ENCODE measurements around the gene AFF3.
A peak's percentile ranks its signal among the peaks of the same experiment; 100 is the strongest.
"Not testable (repeated sequence)": the region's sequence is repeated elsewhere in the genome, so short reads cannot be mapped to it uniquely, and the experiment has no call there.

Gene AFF3

DNA sequence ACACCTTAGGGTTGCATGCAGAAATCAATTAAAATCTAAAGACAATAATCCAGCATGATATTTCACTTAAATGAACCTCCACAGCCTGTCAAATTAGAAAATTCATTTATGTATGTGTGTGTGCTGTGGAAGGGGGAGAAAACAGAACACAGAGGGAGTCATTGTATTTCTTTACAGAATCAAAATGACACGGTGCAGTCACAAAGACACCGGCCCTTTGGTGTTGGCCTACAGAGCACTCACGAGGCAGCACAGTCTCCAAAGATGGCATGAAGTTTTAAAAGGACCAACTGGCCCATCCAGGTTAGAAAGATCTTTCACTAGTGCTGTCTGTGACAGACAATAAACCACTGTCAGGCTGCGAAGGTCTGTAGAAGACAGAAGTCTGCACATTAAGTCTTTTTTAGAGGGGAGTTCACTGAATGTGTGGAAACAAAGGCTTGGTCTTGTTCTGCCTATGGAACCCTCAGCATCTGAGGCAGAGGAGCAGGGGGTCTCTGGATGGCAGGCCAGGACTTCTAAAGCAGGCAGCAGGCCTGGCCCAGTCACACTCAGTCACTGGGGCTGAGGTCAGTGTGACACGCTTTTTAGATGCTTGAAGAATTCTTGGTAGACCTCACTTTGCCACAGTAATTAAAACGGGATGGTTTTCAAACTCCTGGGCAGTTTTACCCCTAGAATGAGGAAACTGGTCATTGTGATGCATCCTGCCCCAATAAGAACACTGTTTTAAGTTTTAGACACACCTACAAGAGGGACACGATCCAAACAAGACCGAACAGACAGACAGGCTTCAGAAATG lies 184.9 kb downstream of the AFF3 start:
- no peak for DNase-seq

DNA sequence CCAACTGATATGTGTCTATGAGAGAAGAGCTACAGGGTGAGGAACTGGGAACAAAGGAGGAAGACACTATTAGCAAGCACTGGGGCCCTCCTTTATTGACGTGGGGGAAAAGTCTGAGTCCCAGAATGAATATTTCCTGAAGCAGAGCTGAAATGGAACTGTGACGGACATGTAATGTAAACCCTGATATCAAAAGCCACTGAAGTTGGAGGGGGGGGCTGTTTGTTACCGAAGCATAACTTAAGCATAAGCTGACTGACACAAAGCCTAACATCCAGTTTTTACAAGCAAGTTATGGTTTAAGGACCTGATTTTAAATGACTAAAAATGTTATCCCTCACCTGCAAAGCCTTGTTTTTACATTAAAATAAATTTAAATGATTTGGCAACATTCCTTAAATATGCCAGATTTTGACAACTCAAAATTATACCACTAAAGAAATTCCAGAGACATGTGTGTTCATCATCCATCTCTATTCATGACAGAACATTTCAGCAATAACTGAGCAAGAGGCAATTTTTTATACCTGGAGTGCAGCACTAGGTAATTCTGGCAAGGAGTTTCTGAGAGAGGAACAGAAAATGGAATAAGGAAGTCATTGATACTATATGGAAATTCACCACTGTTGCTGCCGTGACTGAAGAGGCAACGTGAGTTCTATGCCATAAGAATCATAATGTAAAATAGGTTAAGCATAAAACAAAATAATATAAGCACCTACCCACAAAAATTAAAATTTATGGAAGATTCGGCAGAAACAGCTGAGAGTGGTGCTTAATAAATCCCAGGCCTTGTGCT lies 186.0 kb downstream of the AFF3 start:
- DNase-seq: peak; percentile 22 to 41 (median 26)

DNA sequence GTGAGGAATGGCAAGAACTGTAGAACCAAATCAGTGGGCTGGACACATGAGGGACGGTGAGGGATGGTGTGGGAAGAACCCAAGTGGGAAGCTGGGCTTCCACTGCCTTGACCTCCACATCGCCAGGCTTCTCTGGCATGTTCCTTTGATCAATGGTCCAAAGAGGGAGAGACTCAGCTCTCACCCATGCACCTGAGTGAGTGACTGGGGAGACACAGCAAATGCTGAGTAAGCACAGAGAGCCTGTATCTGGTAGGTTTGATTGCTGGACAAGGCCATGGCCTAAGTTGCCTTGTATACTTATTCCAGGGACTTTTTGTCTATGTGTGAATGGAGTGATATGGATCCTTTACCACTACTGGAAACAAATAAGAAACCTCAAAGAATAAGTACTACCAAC lies 188.6 kb downstream of the AFF3 start:
- DNase-seq: no peak

DNA sequence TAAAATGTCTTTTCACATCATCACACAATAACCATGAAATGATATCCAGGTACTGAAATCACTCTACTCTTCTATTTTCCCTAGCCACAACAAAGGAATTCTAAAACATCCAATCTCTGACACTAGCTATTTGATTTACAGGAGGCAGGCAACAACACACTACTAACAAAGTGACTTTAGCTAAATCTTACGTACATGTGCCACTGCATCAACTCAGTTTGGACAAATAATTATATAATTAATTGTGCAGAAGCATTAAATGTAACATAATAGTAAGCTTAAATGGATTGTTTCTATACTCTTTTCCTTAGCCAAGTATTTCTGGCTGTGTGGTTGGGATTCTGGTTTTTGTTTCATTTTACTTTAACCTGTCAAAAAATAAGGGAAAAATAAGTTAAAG lies 192.4 kb downstream of the AFF3 start:
- DNase-seq: no peak

DNA sequence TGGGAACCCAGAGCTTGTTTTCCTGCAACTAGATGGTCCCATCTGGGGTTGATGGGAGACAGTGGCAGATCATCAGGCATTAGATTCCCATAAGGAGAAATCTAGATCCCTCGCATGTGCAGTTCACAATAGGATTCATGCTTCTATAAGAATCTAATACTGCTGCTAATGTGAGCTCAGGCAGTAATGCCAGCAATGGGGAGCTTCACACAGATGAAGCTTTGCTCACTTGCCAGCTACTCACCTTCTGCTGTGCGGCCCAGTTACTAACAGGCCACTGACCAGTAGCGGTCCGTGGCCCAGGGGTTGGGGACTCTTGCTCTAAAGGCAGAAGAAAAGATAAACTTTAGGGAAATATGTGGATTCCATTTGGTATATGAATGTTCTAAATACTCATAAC lies 192.9 kb downstream of the AFF3 start:
- DNase-seq: no peak

DNA sequence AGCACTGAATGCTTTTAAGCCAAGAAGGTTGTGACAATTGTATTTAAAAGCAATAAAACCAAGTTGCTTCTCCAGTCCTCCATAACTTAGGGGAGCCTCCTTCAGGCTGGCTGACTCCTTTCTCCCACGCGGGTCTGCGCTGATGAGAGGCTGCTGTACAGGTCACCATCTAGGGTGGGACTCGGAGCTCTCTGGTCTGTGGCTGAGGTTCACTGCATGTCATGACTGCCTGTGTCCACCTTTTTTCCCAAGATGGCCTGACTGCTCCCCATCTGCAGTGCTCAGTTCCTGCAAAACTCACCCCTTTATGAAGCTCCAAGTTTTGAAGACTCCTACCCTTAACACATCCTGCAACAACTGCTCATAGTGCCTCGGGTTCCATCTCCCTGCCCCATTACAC lies 194.4 kb downstream of the AFF3 start:
- DNase-seq: no peak

DNA sequence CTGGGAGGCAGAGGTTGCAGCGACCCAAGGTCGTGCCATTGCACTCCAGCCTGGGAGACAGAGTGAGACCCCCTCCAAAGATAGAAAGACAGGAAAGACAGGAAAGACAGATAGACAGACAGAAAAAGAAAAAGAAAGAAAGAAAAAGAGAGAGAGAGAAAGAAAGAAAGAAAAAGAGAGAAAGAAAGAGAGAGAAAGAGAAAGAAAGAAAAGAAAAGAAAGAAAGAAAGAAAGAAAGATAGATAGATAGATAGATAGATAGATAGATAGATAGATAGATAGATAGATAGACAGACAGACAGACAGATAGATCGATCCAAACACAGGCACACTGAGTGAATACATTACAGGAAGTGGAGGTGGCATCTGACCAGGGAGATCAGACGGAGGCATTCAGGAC lies 195.0 kb downstream of the AFF3 start:
- DNase-seq: not testable (repeated sequence)

DNA sequence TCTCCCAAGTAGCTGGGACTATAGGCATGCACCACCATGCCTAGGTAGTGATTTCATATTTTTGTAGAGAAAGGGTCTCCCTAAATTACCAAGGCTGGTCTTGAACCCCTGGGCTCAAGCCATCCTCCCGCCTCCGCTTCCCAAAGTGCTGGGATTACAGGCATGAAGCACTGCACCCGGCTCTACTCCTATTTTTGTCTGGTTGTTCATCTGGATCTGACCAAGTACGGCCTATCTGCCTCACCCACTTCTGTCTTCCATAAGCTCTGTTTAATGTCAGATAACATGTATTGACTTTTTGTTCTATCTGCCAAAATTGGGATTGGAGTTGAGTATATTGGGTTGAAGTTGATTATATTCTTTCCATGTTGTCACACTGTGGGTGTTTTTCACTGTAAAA lies 198.4 kb downstream of the AFF3 start:
- DNase-seq: no peak

DNA sequence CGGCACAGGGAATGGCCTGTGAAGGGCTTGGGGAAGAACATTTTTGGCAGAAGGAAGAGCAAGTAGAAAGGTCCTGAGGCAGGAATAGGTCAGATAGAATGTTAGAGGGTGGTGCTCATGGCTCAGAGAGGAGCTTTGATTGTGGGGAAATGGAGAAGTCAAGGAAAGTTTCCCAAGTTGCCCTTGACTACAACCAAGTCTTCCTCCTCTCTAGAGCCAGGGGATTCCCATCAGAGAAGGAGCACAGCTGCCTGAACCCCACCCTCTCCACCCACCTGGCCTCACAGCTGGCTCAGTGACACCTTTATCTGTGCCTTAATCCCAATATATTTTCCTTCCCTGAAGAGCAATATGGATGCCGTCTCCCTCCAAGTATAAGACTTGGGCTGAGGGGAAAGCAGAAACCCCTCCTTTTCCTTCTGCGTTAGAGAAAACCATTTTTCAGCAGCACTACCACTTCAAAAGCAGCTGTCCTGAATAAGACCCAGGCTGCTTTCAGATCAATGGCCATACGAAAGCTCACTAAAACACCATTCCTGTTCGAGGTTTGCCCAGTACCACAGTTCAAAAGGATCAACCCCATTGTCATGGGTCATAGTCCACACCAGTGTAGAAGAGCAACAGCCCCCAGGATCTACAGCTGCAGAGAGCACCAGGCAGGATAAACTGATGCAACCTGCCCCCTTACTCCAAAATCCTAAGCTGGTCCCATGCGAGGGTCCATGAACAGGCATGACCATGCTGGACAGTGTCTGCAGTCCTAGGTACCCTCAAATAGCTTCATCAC lies 199.6 kb downstream of the AFF3 start:
- DNase-seq: peak; percentile 45 to 55 (median 50)

DNA sequence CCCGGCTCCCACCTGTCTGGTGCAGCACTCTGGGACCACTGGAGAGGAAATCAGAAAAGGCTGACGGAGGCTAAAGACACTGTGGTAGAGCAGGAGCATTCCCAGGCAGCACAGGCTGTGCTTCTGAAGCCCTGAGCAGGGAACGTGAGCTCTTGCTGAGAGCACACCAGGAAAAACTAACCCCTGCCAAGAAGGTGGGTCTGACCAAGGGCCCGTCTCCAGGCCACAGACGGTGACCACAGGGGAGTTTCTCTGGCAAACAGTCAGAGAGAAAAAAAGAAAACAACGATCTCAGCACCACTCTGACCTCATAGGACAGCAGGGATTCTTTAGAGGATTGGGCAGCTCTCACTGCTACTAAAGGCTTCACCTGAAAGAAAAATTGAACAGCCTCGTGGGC lies 201.4 kb downstream of the AFF3 start:
- no peak for DNase-seq

DNA sequence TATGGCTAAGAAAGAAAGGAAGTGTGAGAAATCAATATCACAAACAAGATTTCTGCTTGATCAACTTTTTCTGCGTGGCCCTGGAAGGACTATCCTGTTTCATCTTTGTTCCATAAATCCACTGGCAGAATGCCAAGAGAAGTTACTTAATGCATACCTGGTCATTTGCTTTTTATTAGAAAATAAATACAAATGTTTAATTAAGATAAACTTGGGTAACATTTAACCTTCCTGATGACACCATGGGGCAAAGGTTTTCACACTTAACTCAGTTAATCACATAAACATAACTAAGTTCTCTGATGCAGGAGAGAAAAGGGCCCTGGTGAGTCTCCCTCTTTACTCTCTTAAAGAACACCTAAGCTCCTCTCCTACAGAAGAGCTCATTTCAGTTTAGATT lies 203.3 kb downstream of the AFF3 start:
- no peak for DNase-seq

DNA sequence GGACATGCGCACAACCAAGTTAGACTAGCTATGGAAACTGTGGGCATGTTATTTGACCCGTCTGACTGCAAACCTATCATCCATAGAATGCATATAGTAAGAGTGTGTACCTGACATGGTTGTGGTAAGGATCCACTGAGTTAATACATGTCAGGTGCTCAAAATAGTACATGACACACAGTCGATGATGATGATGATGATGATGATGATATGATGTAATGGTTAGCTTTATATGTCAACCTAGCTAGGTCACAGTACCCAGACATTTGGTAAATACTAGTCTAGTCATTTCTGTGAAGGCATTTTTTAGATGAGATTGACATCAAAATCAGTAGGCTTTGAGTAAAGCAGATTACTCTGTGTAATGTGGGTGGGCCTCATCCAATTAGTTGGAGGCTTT lies 204.1 kb downstream of the AFF3 start:
- no peak for DNase-seq

DNA sequence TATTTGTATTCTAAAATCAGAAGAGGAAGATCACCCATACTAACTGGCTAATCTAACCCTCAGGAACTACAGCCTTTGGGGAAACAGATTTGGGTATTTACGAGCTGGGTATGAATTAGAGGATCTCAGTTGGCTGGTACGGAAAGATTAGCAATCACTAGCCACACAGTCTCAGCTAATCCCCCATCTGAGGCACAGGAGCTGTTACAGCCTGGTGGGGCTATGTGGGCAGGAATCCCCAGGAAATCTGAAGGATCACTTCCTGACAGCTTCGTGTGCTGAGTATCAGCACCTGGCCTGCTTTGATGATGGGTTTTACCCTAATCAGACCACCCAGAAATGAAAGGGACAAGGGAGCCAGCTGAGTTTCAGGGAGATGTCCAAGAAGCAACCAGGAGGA lies 206.3 kb downstream of the AFF3 start:
- no peak for DNase-seq

DNA sequence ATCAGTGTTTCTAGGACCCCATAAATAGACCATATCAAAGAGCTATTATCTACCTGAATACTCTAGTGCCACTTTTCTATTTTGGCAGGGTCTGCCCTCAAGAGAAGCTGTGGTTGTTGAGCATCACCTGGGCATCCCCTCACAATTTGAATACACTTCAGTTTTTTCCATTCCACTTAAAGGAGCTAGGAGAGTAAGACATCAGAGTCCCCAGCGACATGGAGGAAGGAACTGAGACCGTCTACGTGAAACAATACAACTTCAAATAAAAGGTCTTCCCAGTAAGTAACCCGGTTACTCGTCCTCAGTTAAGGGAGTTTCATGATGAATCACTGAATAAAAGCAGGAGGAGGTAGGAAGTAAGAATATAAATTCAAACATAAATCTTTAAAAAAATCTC lies 206.7 kb downstream of the AFF3 start:
- DNase-seq: no peak

DNA sequence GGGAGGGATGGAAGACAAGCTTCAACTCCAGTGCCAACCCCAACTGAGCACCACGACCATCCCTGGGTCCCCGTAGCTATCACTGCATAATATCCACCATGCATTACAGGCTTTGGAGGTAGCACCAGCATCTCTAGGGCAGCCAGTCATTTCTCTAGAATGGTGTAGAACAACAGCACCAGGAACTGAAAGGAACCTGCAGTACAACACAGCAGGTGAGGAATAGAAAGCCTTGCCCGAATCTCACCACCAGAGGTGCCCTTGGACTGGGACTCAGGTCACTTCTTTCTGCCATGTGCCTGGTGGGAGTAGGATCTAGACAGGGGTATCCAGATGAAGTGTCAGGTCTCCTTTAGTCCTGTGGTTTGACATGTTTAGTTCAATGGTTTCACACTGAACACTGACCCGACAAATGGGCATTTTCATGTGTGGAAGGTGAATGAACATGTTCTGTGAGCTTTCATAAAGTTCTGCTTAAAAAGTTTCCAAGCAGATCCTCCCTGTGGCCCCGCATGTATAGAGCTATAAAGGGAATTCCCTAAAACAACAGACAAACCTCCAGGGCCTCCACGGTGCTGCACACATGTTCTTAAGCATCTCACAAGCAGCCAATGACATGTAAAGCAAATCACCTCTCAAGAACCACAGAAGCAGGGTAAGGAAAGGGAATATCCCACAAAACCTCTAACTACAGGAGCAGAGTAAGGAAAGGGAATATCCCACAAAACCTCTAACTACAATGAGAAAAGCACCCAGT lies 208.3 kb downstream of the AFF3 start:
- DNase-seq: no peak

DNA sequence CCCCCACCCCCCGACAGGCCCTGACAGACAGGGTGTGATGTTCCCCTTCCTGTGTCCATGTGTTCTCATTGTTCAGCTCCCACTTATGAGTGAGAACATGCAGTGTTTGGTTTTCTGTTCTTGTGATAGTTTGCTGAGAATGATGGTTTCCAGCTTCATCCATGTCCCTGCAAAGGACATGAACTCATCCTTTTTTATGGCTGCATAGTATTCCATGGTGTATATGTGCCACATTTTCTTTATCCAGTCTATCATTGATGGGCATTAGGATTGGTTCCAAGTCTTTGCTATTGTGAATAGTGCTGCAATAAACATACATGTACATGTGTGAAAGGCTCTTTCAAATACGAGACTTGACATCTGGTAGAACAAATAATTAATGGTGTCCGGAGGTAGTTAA lies 208.9 kb downstream of the AFF3 start:
- DNase-seq: not testable (repeated sequence)

DNA sequence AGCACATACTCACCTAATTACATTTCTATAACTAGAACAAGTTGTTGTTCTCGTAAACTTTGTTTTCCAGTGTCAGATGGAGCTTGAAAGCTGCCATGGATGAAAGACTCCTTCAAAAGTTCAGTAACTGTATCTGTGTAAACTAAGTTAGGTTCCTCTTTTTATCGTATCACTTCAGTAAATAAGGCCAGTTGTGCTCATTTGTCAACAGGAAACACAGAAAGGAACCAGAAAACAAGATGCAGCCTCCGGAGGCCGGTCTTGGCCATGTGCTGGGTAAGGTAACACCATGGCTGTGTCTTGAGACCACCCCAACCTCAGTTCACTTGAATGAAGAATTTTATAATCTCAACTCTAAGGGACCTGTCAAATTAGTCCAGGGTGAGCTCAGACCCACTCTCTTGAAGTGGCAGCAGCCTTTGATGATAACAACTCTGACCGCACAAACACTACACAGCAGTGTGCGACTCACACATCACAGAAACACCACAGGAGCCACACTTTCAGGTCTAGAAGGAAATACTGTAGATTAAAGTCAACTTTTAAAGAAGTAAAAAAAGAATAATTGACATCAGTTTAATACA lies 213.8 kb downstream of the AFF3 start:
- peak; percentile 25 to 53 (median 41) for DNase-seq

DNA sequence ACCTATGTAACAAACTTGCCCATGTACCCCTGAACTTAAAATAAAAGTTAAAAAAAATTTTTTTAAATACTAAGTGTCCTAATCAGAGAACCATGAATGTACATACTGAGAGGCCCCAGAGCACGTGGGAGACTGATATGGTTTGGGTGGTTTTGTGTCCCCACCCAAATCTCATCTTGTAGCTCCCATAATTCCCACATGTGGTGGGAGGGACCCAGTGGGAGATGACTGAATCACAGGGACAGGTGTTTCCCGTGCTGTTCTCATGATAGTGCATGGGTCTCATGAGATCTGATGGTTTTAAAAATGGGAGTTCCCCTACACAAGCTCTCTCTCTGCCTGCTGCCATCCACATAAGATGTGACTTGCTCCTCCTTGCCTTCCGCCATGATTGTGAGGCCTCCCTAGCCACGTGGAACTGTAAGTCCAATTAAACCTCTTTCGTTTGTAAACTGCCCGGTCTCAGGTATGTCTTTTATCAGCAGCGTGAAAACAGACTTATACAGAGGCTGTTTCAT lies 214.6 kb downstream of the AFF3 start:
- peak in 1 of 3 donors; percentile 4 for DNase-seq

DNA sequence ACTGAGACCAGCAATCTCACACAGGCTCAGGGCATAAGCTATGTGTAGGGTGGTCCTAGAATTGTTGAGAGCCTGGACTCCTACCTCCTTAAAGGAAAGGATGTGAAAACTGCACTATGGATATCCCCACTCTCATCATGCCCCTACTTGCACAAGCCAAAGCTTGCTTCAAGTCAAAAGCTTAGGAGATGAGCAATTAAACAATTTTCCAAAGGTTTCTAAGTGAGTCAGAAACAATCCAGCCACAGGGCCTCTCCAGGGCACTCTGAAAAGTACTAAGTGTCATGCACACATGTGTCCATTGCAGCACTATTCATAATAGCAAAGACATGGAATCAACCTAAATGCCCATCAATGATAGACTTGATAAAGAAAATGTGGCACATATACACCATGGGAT lies 215.4 kb downstream of the AFF3 start:
- DNase-seq: peak in 2 of 3 donors; percentile 12 to 14

DNA sequence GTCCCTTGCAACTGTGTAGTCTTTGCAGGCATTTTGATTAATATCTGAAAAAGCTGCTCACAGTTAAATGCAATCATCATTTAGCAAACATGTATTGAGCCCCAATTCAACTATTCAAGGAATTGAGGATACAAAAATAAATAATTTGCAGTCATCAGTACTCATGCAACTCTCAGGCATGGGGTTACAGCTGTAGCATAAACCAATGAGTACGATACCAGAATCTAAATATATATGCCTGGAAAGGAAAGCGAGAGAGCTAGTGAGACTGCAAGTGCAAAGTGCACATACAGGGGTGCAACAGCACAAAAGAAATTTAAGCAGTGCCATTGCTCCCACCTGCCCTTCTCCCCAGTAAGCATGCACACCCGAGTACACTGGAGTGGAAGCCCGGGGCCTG lies 216.4 kb downstream of the AFF3 start:
- DNase-seq: no peak

DNA sequence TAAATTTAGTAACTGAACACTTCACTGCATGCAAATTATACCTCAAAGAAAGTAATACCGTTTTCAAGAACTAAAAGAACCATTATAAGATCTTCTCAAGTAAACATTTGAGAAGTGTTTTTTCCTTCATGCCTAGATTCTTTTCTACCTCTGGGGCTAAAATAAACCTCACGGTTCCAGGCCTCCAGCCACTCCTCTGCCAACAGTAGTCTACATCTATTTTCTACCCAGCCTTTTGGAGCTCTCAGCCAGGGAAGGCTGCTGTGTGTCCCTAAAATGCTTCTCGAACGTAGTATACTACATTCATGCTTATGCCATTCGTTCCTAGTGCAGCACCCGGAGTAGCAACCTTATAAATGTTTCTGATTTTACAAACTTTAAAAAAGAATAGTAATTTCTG lies 219.7 kb downstream of the AFF3 start:
- DNase-seq: no peak

DNA sequence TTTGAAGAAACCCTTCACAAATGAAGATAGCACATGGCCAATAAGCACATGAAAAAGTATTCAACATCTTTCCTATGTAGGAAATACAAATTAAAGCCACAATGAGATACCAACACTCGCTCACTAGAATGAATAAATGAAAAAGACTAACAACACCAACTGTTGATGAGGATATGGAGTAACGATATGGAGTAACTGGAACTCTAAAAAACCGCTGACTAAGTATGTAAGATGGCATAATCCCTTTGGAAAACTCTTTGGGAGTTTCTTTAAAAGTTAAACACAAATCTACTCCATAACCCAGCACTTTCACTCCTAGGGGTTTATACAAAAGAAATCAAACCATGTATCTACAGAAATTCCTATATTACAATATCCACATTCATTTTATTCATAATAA lies 220.5 kb downstream of the AFF3 start:
- no peak for DNase-seq

Data from suppressor macrophage treated with lipopolysaccharide for 1 hour (primary cell).